Skeletal muscle tissue (tissue), 4 donors: ENCODE measurements around the gene MYO1C. TPM values are rescaled to one million over a fixed set of nuclear protein-coding genes. Genes with fewer than 3 reads are reported as not detected.

Experiments used
- H3K27ac ChIP-seq: one replicate; pipeline ENCODE4 v1.7.0; 2013; ENCODE audit warnings: mild to moderate bottlenecking, low read depth, low read length, inconsistent platforms
- H3K27me3 ChIP-seq, 3 donors: one replicate each; pipeline ENCODE4 v1.7.0; 2013; ENCODE audit warnings: low read length in 3 of 3; ENCODE audit not compliant: control insufficient read depth in 3 of 3, insufficient read depth in 3 of 3
- H3K36me3 ChIP-seq, 3 donors: one replicate each; pipeline ENCODE4 v1.7.0; 2013; ENCODE audit warnings: low read length in 3 of 3; ENCODE audit not compliant: control insufficient read depth in 3 of 3, insufficient read depth in 3 of 3
- H3K4me1 ChIP-seq, 3 donors: one replicate each; pipeline ENCODE4 v1.7.0; 2013; ENCODE audit warnings: low read length in 3 of 3, mild to moderate bottlenecking in 3 of 3; ENCODE audit not compliant: control insufficient read depth in 3 of 3, insufficient read depth in 3 of 3
- H3K4me3 ChIP-seq, 3 donors: one replicate each; pipeline ENCODE4 v1.7.0; 2013; ENCODE audit warnings: low read length in 3 of 3
- H3K9ac ChIP-seq, 3 donors: one replicate each; pipeline ENCODE4 v1.7.0; 2013; ENCODE audit warnings: low read length in 3 of 3, mild to moderate bottlenecking in 3 of 3, moderate library complexity in 2 of 3, low read depth in 1 of 3
- H3K9me3 ChIP-seq, 3 donors: one replicate each; pipeline ENCODE4 v1.7.0; 2013; ENCODE audit warnings: low read length in 3 of 3; ENCODE audit not compliant: control insufficient read depth in 3 of 3
- total RNA-seq: library from RNA; depleted of rRNA; stranded (reverse); fragments of >200 nt; gene quantifications from one replicate; pipeline ENCODE4 v1.2.3, GENCODE V29; 2014
- donor health status: Osteomylitis.

Gene MYO1C
- total RNA-seq, 1 donor from 2014 or later = 69.4 TPM

DNA sequence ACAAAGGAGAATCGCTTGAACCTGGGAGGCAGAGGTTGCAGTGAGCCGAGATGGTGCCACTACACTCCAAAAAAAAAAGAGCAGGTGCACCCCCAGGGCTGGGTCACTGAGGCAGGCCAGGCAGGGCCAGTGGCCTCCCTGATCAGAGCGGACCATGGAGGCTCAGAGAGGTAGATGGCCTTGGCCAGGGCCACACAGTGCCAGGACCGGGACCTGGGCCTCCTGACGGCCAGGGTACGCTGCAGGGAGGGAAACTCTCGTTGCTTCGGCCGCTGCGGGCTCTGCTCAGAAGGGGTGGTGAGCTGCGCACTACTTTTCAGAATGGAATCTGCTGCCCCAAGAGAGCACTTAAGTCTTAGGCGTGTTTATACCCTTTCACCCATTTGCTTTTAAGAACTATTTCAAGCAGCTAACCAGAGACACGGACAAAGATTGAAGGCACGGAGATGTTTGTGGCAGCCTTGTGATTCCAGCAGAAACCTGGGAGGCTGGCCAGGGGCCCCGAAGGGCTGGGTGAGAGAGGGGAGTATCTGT lies 17.1 kb downstream of the MYO1C start:
- H3K27ac ChIP-seq = no peak overlapping the region
- H3K9me3 ChIP-seq = no peaks in the 10 kb centered on the region
- H3K4me1 ChIP-seq = peaks cover 0 to 9% (median 4%) of the 10 kb centered on the region in 3 donors
- H3K4me3 ChIP-seq = no peak overlapping the region
- H3K36me3 ChIP-seq = peaks cover 35 to 54% (median 37%) of the 10 kb centered on the region in 3 donors
- peak overlapping the region in 1 of 3 donors; percentile 16 for H3K9ac ChIP-seq
- no peaks in the 10 kb centered on the region for H3K27me3 ChIP-seq

DNA sequence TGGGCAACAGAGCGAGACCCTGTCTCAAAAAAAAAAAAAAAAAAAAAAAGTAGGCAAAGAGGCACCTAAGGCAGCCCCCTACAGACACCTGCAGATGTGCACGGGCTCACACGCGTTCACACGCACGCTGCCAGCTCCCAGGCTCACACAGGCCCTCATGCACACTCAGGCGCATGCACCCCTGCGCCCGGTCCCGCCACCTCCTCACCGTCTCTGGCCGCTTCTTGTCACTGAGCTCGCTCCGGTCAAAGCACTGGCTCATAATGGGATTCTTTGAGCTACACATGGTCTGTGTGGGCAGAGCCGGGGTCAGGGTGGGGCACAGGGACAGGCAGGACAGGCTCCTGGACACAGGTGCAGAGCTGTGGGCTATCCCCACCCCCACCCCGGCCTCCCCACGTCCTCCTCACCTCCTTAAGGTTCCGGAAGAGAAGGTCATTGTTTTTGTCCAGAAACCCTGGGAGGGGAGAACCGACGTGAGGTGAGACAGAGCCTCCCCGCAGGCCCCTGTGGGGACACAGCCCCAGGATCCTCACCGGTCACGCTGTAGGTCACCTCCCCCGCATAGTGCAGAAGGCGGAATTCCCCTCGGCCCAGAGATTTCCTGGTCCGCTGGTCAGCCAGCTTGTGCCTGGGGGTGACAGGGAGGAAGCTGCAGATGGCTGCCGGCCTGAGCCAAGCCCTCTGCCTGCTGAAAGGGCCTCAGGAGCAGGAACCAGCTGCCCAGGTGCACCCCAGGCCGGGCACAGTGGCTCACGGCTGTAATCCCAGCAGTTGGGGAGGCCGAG lies 17.9 kb downstream of the MYO1C start:
- peaks cover 0 to 9% (median 4%) of the 10 kb centered on the region in 3 donors for H3K4me1 ChIP-seq
- H3K36me3 ChIP-seq = peaks cover 33 to 53% (median 39%) of the 10 kb centered on the region in 3 donors
- H3K9me3 ChIP-seq = no peaks in the 10 kb centered on the region
- no peak overlapping the region for H3K9ac ChIP-seq
- no peaks in the 10 kb centered on the region for H3K27me3 ChIP-seq
- H3K27ac ChIP-seq = no peak overlapping the region
- no peak overlapping the region for H3K4me3 ChIP-seq

DNA sequence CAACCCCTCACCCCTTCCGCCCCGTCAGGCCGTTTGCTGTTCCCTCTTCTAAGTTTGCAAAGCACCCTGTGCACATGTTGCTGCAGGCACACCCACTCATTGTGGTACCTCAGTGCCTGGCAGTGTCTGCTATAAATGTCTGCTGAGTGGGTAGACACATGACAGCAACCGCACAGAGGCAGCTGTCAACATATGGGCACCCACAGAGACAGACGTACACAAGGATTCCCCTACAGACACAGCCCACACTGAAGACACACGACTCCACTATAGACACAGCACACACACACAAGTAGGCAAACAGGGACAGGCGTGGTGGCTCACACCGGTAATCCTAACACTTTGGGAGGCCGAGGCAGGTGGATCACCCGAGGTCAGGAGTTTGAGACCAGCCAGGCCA lies 18.6 kb downstream of the MYO1C start:
- no peaks in the 10 kb centered on the region for H3K9me3 ChIP-seq
- H3K9ac ChIP-seq = no peak overlapping the region
- peaks cover under 1 to 9% (median 5%) of the 10 kb centered on the region in 3 donors for H3K4me1 ChIP-seq
- H3K36me3 ChIP-seq = peaks cover 37 to 57% (median 43%) of the 10 kb centered on the region in 3 donors
- no peak overlapping the region for H3K27ac ChIP-seq
- H3K4me3 ChIP-seq = no peak overlapping the region
- no peaks in the 10 kb centered on the region for H3K27me3 ChIP-seq

DNA sequence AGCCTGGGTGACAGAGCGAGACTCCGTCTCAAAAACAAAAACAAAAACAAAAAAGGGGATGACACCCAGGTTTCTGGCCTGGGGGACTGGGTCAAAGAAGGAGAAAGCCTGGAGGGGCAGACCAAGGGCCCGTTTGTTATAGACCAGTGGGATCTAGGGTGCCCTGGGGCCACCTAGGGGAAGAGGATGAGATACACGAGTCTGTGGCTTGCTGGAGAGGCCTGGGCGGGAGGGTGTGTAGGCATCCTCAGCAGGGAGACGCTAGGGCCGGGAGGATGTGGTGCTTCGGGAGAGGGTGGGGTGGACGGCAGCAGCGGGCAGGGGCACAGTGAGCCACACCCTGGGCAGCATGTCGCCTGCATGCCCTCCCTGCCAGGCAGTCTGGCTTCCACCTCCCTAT lies 19.3 kb downstream of the MYO1C start:
- Histone ChIP-seq H3K9me3 (no peaks in the 10 kb centered on the region), H3K4me3 (no peak overlapping the region), H3K9ac (no peak overlapping the region), H3K27ac (no peak overlapping the region), H3K27me3 (no peaks in the 10 kb centered on the region), H3K4me1 (peaks cover 7 to 14% (median 11%) of the 10 kb centered on the region in 3 donors), H3K36me3 (peaks cover 37 to 57% (median 39%) of the 10 kb centered on the region in 3 donors)

DNA sequence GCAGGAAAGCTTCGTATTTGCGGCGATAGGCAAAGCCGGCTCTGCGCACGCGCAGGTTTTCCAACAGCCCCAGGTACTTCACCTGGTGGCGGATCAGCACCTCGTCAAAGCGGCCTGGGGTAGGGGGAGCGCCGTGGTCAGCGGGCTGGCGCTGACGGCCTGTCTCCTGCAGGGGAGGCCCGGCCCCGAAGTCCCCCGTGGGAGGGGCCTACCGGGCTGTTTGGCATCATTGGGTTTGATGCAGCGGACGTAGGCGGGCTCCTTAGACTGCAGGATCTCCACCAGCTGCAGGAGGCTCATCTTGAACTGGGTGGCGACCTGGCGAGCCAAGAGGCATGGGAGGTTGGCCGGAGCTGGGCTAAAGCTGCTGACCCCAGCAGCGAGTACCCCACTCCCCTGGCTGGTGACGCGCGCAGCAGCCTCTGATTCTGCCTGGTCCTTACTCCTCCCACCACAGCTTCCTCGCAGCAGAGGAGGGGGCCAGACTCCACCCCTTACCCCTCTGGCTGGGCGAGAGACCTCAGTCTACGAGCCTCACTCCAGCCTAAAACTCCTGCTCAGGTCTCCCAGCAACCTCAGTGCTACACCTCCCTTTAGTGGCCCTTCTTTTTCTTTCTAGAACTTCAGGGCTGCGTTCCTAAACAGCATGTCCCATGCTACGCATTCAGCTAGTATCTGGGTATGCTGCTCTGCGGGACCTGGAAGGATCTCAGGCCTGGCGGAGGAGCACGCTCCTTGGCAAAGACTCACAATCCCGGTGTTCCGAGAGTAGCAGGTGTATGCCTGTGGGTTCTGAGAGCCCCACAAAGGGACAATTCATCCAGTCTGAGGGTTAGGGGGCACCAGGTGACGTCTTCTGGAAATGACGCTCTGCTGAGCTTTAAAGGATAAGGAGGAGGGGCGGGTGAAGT lies 20.3 kb downstream of the MYO1C start:
- peaks cover 31 to 49% (median 34%) of the 10 kb centered on the region in 3 donors for H3K36me3 ChIP-seq
- H3K9me3 ChIP-seq = no peaks in the 10 kb centered on the region
- H3K27ac ChIP-seq = no peak overlapping the region
- H3K4me1 ChIP-seq = peaks cover 9 to 17% (median 17%) of the 10 kb centered on the region in 3 donors
- H3K27me3 ChIP-seq = no peaks in the 10 kb centered on the region
- H3K4me3 ChIP-seq = no peak overlapping the region
- H3K9ac ChIP-seq = no peak overlapping the region

DNA sequence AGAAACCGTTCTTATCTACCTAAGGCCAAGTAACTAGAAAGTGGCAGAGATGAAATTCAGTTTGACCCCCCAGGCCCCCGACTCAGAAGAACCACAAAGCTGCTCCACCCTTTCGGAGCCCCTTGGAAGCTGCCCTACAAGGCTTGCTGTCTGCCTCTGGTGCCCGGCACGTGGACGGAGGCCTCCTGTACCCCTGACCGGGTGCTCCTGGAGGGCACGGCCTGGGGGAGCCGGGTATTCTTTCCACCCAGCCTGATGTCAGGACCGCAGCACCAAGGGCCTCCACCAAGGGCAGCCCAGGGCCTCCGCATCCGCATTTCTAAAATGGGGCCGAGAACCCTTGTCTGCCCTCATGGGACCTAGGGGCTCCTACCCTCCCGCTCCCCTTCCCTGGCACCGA lies 21.0 kb downstream of the MYO1C start:
- Histone ChIP-seq H3K4me1 (peaks cover 9 to 16% (median 14%) of the 10 kb centered on the region in 3 donors), H3K9me3 (no peaks in the 10 kb centered on the region), H3K27ac (no peak overlapping the region), H3K27me3 (no peaks in the 10 kb centered on the region), H3K4me3 (no peak overlapping the region), H3K36me3 (peaks cover 33 to 51% (median 36%) of the 10 kb centered on the region in 3 donors), H3K9ac (no peak overlapping the region)

DNA sequence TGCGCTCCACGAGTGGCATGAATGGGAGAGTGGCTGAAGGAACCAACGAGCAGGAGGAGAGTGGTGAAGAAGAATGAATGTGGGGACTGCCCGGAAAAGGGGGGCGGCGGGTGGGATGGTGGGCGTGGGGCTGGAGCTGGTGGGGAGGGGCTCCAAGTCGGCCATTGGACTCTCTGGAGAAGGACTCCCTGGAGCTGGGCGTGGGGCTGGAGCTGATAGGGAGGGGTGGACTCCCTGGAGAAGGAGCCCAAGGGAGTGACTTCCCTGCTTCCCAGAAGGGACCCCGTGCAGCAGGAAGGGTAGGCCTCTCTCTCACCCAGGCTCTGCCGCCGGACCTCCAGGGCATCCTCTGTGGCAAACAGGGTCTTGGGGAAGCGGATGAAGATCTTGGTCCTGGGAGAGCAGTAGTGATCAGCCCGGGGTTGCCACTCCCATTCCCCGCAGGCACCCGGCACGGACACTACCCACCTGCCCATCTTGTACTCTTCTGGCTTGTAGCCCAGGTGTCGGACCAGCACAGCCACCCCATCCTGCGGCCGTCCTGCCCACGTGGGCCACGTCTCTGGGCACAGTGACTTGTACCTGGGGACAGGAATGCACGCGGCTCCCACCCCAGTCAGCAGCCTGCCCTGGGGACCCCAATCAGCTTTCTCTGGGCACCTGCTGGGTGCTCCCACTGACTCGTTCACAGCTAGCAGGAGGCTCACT lies 21.6 kb downstream of the MYO1C start:
- no peak overlapping the region for H3K27ac ChIP-seq
- H3K36me3 ChIP-seq = peaks cover 31 to 51% (median 36%) of the 10 kb centered on the region in 3 donors
- no peak overlapping the region for H3K9ac ChIP-seq
- no peak overlapping the region for H3K4me3 ChIP-seq
- peaks cover 9 to 13% (median 13%) of the 10 kb centered on the region in 3 donors for H3K4me1 ChIP-seq
- H3K9me3 ChIP-seq = no peaks in the 10 kb centered on the region
- no peaks in the 10 kb centered on the region for H3K27me3 ChIP-seq

DNA sequence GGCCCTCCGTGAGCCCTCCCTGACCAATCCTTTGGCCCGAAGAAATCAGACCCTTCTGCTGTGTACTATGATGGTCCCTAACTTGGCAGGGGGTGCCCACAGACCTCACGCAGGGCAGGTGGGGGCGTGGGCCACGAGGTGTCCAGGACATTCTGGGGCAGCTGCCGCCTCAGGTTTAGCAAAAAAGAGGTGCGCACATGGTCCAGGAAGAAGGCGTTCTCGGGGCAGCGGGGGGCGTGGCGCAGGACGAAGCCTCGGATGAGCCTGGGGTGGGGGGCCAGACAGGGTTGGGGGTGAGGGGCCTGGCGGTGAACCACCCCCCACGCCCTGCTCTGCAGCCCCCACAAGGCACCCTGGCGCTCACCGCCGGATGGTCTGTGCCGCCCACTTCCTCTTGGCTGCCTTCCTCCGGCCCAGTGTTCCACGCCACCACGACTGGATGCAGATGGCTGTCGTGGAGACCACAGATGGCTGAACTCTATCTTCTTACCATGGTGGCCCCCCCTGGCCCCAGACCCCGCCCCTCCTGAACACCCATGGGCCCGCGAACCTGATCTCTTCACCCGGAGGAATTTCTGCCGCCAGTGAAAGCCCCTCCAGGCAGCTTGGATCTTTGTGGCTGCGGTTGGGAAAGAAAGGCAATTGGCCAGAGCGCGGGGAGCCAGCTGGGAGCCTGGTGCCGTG lies 22.3 kb downstream of the MYO1C start:
- Histone ChIP-seq H3K27ac (no peak overlapping the region), H3K4me3 (no peak overlapping the region), H3K9ac (no peak overlapping the region), H3K4me1 (peaks cover 9 to 13% (median 10%) of the 10 kb centered on the region in 3 donors), H3K9me3 (no peaks in the 10 kb centered on the region), H3K36me3 (peaks cover 31 to 50% (median 36%) of the 10 kb centered on the region in 3 donors), H3K27me3 (no peaks in the 10 kb centered on the region)

DNA sequence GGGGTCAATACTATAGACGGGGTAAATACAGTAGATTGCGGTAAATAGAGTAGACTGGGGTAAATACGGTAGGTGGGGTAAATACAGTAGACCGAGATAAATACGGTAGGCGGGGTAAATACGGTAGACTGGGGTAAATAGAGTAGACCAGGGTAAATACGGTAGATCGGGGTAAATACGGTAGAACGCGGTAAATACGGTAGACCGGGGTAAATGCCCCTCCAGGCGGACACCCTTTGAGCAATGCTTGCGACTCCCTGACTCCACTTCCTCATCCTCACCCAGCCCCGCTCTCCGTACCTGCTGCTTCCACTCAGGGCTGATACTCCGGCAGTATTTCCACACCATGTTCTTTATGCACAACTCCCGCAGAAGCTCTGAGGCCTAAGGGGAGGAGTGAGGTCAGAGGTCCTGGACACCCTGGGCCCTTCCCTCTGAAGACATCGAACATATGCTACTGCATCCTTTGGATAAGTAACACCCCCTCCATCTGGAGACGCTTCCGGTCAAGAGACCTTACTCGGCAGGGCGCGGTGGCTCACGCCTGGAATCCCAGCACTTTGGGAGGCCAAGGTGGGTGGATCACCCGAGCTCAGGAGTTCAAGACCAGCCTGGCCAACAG lies 23.1 kb downstream of the MYO1C start:
- no peak overlapping the region for H3K27ac ChIP-seq
- H3K36me3 ChIP-seq = peaks cover 31 to 45% (median 40%) of the 10 kb centered on the region in 3 donors

More for the DNA sequence above, 23.1 kb downstream of the MYO1C start:
- Histone ChIP-seq H3K9me3 (no peaks in the 10 kb centered on the region), H3K27me3 (no peaks in the 10 kb centered on the region), H3K4me1 (peaks cover 8 to 13% (median 9%) of the 10 kb centered on the region in 3 donors), H3K9ac (no peak overlapping the region), H3K4me3 (no peak overlapping the region)
